Omental fat pad (tissue), 4 donors: ENCODE data around the gene KRTAP4-16. TPM values are rescaled to one million over a fixed set of nuclear protein-coding genes. Genes with fewer than 3 reads are reported as not detected.
"Not testable (repeated sequence)": the region's sequence is repeated elsewhere in the genome, so short reads cannot be mapped to it uniquely, and the experiment has no call there.

Experiments
- ATAC-seq: fragments of 150-250 bp; one replicate; pipeline ENCODE4 v1.9.1; 2016; ENCODE audit warnings: mild to moderate bottlenecking, moderate library complexity; ENCODE audit not compliant: low FRiP score
- DNase-seq: peaks from one replicate; pipeline ENCODE4 v3.0.0-alpha.2; 2019; ENCODE audit warnings: low spot score
- CTCF ChIP-seq, 3 donors: fragments of 450-650 bp; IDR thresholded peaks; one replicate each; pipeline ENCODE4 v1.5.1; 2016 to 2017; ENCODE audit warnings: antibody characterized with exemption in 3 of 3, mild to moderate bottlenecking in 3 of 3, moderate library complexity in 2 of 3
- total RNA-seq, 4 donors: library from RNA; depleted of rRNA; stranded (reverse); fragments of >200 nt; gene quantifications; one replicate each; pipeline ENCODE4 v1.1.0, GENCODE V29; 2016

The KRTAP4-16 gene
- total RNA-seq, 4 donors from 2014 or later: not detected

- ATAC-seq (no peak), DNase-seq (no peak)
- TF ChIP-seq CTCF (IDR thresholded peaks at IDR 0.05): no peak
These were observed 3.5 kb downstream of the KRTAP4-16 start for GRCh38 chr17:41098481-41098880.

GRCh38 chr17:41098042-41098441, 4.0 kb downstream of the KRTAP4-16 start, which contains the start of gene KRTAP4-8:
TSS of gene KRTAP4-8 (minus strand) at chr17:41098142. CDS start at chr17:41098084, 58 bp downstream.
- TF ChIP-seq CTCF (IDR thresholded peaks at IDR 0.05): no peak
- ATAC-seq (no peak), DNase-seq (no peak)

- ATAC-seq (no peak), DNase-seq (no peak)
- TF ChIP-seq CTCF (IDR thresholded peaks at IDR 0.05): no peak
These were observed 6.0 kb downstream of the KRTAP4-16 start for GRCh38 chr17:41096055-41096454.

- DNase-seq, ATAC-seq: not testable (repeated sequence)
These were observed 13.2 kb downstream of the KRTAP4-16 start for GRCh38 chr17:41088760-41089352.

- DNase-seq, ATAC-seq: not testable (repeated sequence)
These were observed 17.7 kb downstream of the KRTAP4-16 start, which contains the start of gene KRTAP4-7 for GRCh38 chr17:41084100-41084856. TSS of gene KRTAP4-7 (plus strand) at chr17:41084150. CDS start at chr17:41084207, 57 bp downstream.

- ATAC-seq, DNase-seq: not testable (repeated sequence)
These were observed 18.6 kb downstream of the KRTAP4-16 start for GRCh38 chr17:41083427-41083826.

- no peak for DNase-seq
- TF ChIP-seq CTCF (IDR thresholded peaks at IDR 0.05): no peak
- no peak for ATAC-seq
These were observed 19.4 kb downstream of the KRTAP4-16 start for GRCh38 chr17:41082626-41083025.

GRCh38 chr17:41076788-41077187, 25.2 kb downstream of the KRTAP4-16 start:
- DNase-seq (no peak), ATAC-seq (no peak)
- TF ChIP-seq CTCF (IDR thresholded peaks at IDR 0.05): no peak
